Neural cell (in vitro differentiated cells): ENCODE results near the gene REXO1. TPM values are rescaled to one million over a fixed set of nuclear protein-coding genes. Genes with fewer than 3 reads are reported as not detected.

Source experiments
- H2AFZ ChIP-seq: fragments of 200-600, 300-800 bp; sonication (generic), shearing (Covaris generic); 2 replicates; pipeline ENCODE4 v1.6.0; 2014; ENCODE audit warnings: low read depth, mild to moderate bottlenecking, antibody characterized with exemption, low read length, moderate library complexity
- H3F3A ChIP-seq: fragments of 200-600 bp; shearing (Covaris generic); 2 replicates; pipeline ENCODE4 v1.6.1; 2016; ENCODE audit warnings: mild to moderate bottlenecking, moderate library complexity, mixed read lengths, antibody characterized with exemption, low read length; ENCODE audit not compliant: insufficient read depth, poor library complexity, severe bottlenecking
- H3K27ac ChIP-seq: fragments of 200-600, 300-800 bp; sonication (generic), shearing (Covaris generic); 2 replicates; pipeline ENCODE4 v1.5.1; 2014; ENCODE audit warnings: mild to moderate bottlenecking, low read length, moderate library complexity
- H3K27me3 ChIP-seq: fragments of 300-800, 200-600 bp; sonication (generic), shearing (Covaris generic); 2 replicates; pipeline ENCODE4 v1.6.0; 2014; ENCODE audit warnings: mild to moderate bottlenecking, low read depth, low read length, moderate library complexity; ENCODE audit not compliant: insufficient read depth
- H3K36me3 ChIP-seq: fragments of 300-800, 200-600 bp; sonication (generic), shearing (Covaris generic); 2 replicates; pipeline ENCODE4 v1.5.1; 2014; ENCODE audit warnings: mild to moderate bottlenecking, antibody characterized with exemption, low read length, moderate library complexity; ENCODE audit not compliant: insufficient read depth
- H3K4me2 ChIP-seq: fragments of 300-800, 200-600 bp; sonication (generic), shearing (Covaris generic); 2 replicates; pipeline ENCODE4 v1.6.0; 2014; ENCODE audit warnings: mild to moderate bottlenecking, low read length
- H3K4me3 ChIP-seq: fragments of 300-800, 200-600 bp; sonication (generic), shearing (Covaris generic); 2 replicates; pipeline ENCODE4 v1.5.1; 2014; ENCODE audit warnings: mild to moderate bottlenecking, low read length, moderate library complexity
- H3K79me2 ChIP-seq: fragments of 200-600 bp; shearing (Covaris generic); replicated peaks from 2 replicates; pipeline ENCODE4 v1.6.0; 2014; ENCODE audit warnings: mild to moderate bottlenecking, low read length, moderate library complexity; ENCODE audit not compliant: insufficient read depth
- H3K9ac ChIP-seq: fragments of 300-800, 200-600 bp; sonication (generic), shearing (Covaris generic); 2 replicates; pipeline ENCODE4 v1.6.1; 2016; ENCODE audit warnings: mild to moderate bottlenecking, low read length, mixed read lengths
- H3K9me2 ChIP-seq: fragments of 200-600 bp; shearing (Covaris generic); 2 replicates; pipeline ENCODE4 v1.6.1; 2016; ENCODE audit warnings: mild to moderate bottlenecking, low read length, mixed read lengths; ENCODE audit not compliant: insufficient read depth
- H3K9me3 ChIP-seq: fragments of 200-600, 300-800 bp; sonication (generic), shearing (Covaris generic); 2 replicates; pipeline ENCODE4 v1.6.1; 2016; ENCODE audit warnings: mild to moderate bottlenecking, mixed run types, low read length, moderate library complexity, mixed read lengths
- H4K20me1 ChIP-seq: fragments of 200-600 bp; shearing (Covaris generic); 2 replicates; pipeline ENCODE4 v1.6.1; 2016; ENCODE audit warnings: mild to moderate bottlenecking, mixed run types; ENCODE audit not compliant: insufficient read depth
- EP300 ChIP-seq: fragments of 450-650 bp; conservative IDR thresholded peaks from 2 replicates; pipeline ENCODE4 v1.6.1; 2014; ENCODE audit warnings: antibody characterized with exemption, mild to moderate bottlenecking, moderate library complexity; ENCODE audit not compliant: poor library complexity, severe bottlenecking
- EZH2 ChIP-seq: fragments of 200-600, 300-800 bp; shearing (Covaris generic), sonication (generic); IDR thresholded peaks from 2 replicates; pipeline ENCODE4 v1.6.1; 2014; ENCODE audit warnings: antibody characterized with exemption, low read length, borderline replicate concordance, mild to moderate bottlenecking; ENCODE audit not compliant: insufficient read depth, poor library complexity, severe bottlenecking
- MXI1 ChIP-seq: fragments of 450-650 bp; conservative IDR thresholded peaks from 2 replicates; pipeline ENCODE4 v1.6.1; 2014; ENCODE audit warnings: antibody characterized with exemption, mild to moderate bottlenecking; ENCODE audit not compliant: poor library complexity, severe bottlenecking
- POLR2AphosphoS5 ChIP-seq: IDR thresholded peaks from 2 replicates; pipeline ENCODE4 v1.6.1; 2012
- RAD21 ChIP-seq: fragments of 450-650 bp; conservative IDR thresholded peaks from 2 replicates; pipeline ENCODE4 v1.6.1; 2014; ENCODE audit warnings: antibody characterized with exemption, mild to moderate bottlenecking, moderate library complexity
- SMC3 ChIP-seq: fragments of 450-650 bp; conservative IDR thresholded peaks from 2 replicates; pipeline ENCODE4 v1.6.1; 2014; ENCODE audit warnings: antibody characterized with exemption, mild to moderate bottlenecking, moderate library complexity; ENCODE audit not compliant: poor library complexity
- TAF1 ChIP-seq: IDR thresholded peaks from 2 replicates; pipeline ENCODE4 v1.6.1; 2012; ENCODE audit warnings: low read depth
- polyA plus RNA-seq: library from polyadenylated mRNA; depleted of rRNA; stranded (reverse); fragments of >200 nt; gene quantifications from 2 replicates; pipeline ENCODE4 v1.2.3, GENCODE V29; 2014
- TF ChIP-seq, protein P1 (sequence below): IDR thresholded peaks from 2 replicates; pipeline ENCODE4 v1.6.1; 2012; ENCODE audit warnings: borderline replicate concordance
- TF ChIP-seq, protein P2 (sequence below): fragments of 450-650 bp; IDR thresholded peaks from 2 replicates; pipeline ENCODE4 v1.5.1; 2014; ENCODE audit warnings: antibody characterized with exemption, mild to moderate bottlenecking, moderate library complexity; ENCODE audit not compliant: poor library complexity, severe bottlenecking

REXO1 gene
- polyA plus RNA-seq, 1 donor from 2014 or later = 9.2 TPM

DNA sequence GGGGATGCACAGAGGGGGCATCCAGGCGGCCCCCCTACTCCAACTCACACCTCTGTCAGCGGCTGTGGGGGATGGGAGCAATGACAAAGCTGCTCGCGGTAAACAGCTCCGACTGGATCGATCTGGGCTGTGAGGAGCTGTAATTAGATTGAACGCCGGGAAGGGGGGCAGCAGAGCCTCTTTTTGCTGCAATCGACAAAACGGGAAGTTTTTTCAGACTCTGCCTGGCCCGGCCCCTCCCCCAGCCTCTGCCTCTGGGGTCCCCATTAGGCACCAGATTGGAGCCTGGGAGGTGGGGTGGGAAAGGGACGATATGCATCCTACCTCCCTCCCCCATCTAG is 78.7 kb downstream of the REXO1 start:
- Histone ChIP-seq H3K27me3 (peaks cover 93% of the 10 kb centered on the region), H2AFZ (no peak overlapping the region), H3K79me2 (no peaks in the 10 kb centered on the region), H3K9me2 (no peaks in the 10 kb centered on the region), H3K27ac (no peak overlapping the region), H3F3A (no peaks in the 10 kb centered on the region), H3K4me2 (no peak overlapping the region), H3K36me3 (no peaks in the 10 kb centered on the region), H3K4me3 (no peak overlapping the region), H3K9ac (no peak overlapping the region), H3K9me3 (peaks cover 14% of the 10 kb centered on the region), H4K20me1 (no peaks in the 10 kb centered on the region)
- TF ChIP-seq TAF1 (no peak), EP300 (no peak), MXI1 (no peak), SMC3 (no peak), POLR2AphosphoS5 (no peak), EZH2 (no peak), RAD21 (no peak)
- TF ChIP-seq, protein P1, sequence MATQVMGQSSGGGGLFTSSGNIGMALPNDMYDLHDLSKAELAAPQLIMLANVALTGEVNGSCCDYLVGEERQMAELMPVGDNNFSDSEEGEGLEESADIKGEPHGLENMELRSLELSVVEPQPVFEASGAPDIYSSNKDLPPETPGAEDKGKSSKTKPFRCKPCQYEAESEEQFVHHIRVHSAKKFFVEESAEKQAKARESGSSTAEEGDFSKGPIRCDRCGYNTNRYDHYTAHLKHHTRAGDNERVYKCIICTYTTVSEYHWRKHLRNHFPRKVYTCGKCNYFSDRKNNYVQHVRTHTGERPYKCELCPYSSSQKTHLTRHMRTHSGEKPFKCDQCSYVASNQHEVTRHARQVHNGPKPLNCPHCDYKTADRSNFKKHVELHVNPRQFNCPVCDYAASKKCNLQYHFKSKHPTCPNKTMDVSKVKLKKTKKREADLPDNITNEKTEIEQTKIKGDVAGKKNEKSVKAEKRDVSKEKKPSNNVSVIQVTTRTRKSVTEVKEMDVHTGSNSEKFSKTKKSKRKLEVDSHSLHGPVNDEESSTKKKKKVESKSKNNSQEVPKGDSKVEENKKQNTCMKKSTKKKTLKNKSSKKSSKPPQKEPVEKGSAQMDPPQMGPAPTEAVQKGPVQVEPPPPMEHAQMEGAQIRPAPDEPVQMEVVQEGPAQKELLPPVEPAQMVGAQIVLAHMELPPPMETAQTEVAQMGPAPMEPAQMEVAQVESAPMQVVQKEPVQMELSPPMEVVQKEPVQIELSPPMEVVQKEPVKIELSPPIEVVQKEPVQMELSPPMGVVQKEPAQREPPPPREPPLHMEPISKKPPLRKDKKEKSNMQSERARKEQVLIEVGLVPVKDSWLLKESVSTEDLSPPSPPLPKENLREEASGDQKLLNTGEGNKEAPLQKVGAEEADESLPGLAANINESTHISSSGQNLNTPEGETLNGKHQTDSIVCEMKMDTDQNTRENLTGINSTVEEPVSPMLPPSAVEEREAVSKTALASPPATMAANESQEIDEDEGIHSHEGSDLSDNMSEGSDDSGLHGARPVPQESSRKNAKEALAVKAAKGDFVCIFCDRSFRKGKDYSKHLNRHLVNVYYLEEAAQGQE = no peak
- TF ChIP-seq, protein P2, sequence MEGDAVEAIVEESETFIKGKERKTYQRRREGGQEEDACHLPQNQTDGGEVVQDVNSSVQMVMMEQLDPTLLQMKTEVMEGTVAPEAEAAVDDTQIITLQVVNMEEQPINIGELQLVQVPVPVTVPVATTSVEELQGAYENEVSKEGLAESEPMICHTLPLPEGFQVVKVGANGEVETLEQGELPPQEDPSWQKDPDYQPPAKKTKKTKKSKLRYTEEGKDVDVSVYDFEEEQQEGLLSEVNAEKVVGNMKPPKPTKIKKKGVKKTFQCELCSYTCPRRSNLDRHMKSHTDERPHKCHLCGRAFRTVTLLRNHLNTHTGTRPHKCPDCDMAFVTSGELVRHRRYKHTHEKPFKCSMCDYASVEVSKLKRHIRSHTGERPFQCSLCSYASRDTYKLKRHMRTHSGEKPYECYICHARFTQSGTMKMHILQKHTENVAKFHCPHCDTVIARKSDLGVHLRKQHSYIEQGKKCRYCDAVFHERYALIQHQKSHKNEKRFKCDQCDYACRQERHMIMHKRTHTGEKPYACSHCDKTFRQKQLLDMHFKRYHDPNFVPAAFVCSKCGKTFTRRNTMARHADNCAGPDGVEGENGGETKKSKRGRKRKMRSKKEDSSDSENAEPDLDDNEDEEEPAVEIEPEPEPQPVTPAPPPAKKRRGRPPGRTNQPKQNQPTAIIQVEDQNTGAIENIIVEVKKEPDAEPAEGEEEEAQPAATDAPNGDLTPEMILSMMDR = no peak

DNA sequence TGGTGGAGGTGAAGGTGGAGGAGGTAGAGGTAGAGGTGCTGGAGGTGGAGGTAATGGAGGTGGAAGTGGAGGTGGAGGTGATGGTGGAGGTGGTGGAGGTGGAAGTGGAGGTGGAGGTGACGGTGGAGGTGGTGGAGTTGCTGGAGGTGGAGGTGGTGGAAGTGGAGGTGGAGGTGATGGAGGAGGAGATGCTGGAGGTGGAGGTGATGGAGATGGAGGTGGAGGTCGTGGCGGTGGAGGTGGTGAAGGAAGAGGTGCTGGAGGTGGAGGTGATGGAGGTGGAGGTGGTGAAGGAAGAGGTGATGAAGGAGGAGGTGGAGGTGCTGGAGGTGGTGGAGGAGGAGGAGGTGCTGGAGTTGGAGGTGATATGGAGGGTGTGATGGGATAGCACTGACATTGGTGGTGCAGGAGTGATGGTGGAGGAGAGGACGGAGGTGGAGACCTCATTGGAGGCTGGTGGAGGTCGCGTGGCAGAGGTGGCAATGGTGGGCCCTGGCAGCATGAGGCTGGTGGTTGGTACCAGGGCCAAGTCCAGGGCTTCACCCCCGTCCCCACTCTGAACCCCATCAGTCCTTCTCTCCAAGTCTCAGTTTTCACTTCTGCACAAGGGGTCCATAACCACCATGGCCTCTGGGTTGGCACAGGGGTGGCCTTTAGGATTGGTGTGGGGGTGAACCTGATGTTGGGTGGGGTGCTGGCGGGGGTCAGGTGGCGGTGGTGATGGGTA is 79.2 kb downstream of the REXO1 start:
- no peak overlapping the region for H2AFZ ChIP-seq
- peaks cover 93% of the 10 kb centered on the region for H3K27me3 ChIP-seq
- H3K9me2 ChIP-seq = no peaks in the 10 kb centered on the region
- peaks cover 11% of the 10 kb centered on the region for H3K9me3 ChIP-seq
- no peak overlapping the region for H3K9ac ChIP-seq
- no peaks in the 10 kb centered on the region for H3F3A ChIP-seq
- H3K79me2 ChIP-seq = no peaks in the 10 kb centered on the region
- no peaks in the 10 kb centered on the region for H3K36me3 ChIP-seq
- no peaks in the 10 kb centered on the region for H4K20me1 ChIP-seq
- no peak overlapping the region for H3K27ac ChIP-seq
- no peak overlapping the region for H3K4me2 ChIP-seq
- TF ChIP-seq RAD21 = no peak
- TF ChIP-seq EZH2 = no peak
- TF ChIP-seq SMC3 = no peak
- TF ChIP-seq, protein P2 = no peak
- TF ChIP-seq, protein P1 = no peak
- TF ChIP-seq POLR2AphosphoS5 = no peak
- TF ChIP-seq EP300 = no peak
- no peak for TF ChIP-seq MXI1
- TF ChIP-seq TAF1 = no peak
- H3K4me3 ChIP-seq = no peak overlapping the region
